ENCODE measurements around the gene PANX1. TPM values are rescaled to one million over a fixed set of nuclear protein-coding genes. Genes with fewer than 3 reads are reported as not detected.

The PANX1 gene
- total RNA-seq, 1 experiment from 2014 or later, result 21.9 TPM

GRCh38 chr11:94117197-94117574 is 11.5 kb upstream of the PANX1 start:
- ChIA-PET RAD21 (ENCODE audit: low non-redundant PET in 1 of 2, low total read pairs in 2 of 2, uncharacterized antibody in 2 of 2, unreplicated experiment in 2 of 2) (no interaction called here), CTCF (no interaction called here), POLR2A (no interaction called here)
- Histone ChIP-seq H3K9me2 (ENCODE audit: insufficient read depth) (no peaks in the 10 kb centered on the region), H3K27me3 (ENCODE audit: insufficient read depth, low read length) (0 out of 2 replicates have a peak, but pooled peaks cover 3% of the 10 kb centered on the region), H3K4me2 (ENCODE audit: low read length) (no peak overlapping the region), H4K20me1 (ENCODE audit: insufficient read depth) (no peaks in the 10 kb centered on the region), H3K36me3 (ENCODE audit: control insufficient read depth in 1 of 2, insufficient read depth in 2 of 2, low read length in 2 of 2) (no peaks in the 10 kb centered on the region), H3K4me1 (ENCODE audit: control insufficient read depth in 1 of 2, insufficient read depth in 2 of 2, low read length in 2 of 2) (no peaks in the 10 kb centered on the region), H3K4me3 (replicated peaks in 1 of 2; ENCODE audit: low read depth in 1 of 2, low read length in 2 of 2) (no peak overlapping the region), H3K9ac (ENCODE audit: low read length) (no peak overlapping the region), H3K9me3 (ENCODE audit: control insufficient read depth in 1 of 2, insufficient read depth in 1 of 2, low read depth in 1 of 2, low read length in 2 of 2) (no peaks in the 10 kb centered on the region), H2AFZ (ENCODE audit: low read depth, low read length, poor library complexity, severe bottlenecking) (no peak overlapping the region), H3K79me2 (ENCODE audit: insufficient read depth, low read length) (no peaks in the 10 kb centered on the region), H3K27ac (ENCODE audit: low read depth, low read length) (no peak overlapping the region)
- TF ChIP-seq TCF7L2 (IDR thresholded peaks at IDR 0.05; ENCODE audit: borderline replicate concordance, extremely low read depth, insufficient read depth, insufficient read length) (no peak), MAX (IDR thresholded peaks at IDR 0.05) (no peak), ELF1 (IDR thresholded peaks at IDR 0.05; ENCODE audit: borderline replicate concordance, low read depth) (no peak), RAD21 (IDR thresholded peaks at IDR 0.05; ENCODE audit: low read depth) (no peak), ZBTB33 (IDR thresholded peaks at IDR 0.05; ENCODE audit: extremely low read depth, insufficient replicate concordance, low read length) (no peak), EZH2phosphoT487 (IDR thresholded peaks at IDR 0.05; ENCODE audit: borderline replicate concordance) (no peak), SIN3A (IDR thresholded peaks at IDR 0.05; ENCODE audit: low read depth) (no peak), CTCF (IDR thresholded peaks at IDR 0.05 in 2 of 3, conservative IDR thresholded peaks at IDR 0.05 in 1 of 3; ENCODE audit: borderline replicate concordance in 1 of 3, insufficient read depth in 1 of 3, low read depth in 2 of 3, low read length in 2 of 3) (no peak), ZFX (IDR thresholded peaks at IDR 0.05) (no peak), ZNF274 (IDR thresholded peaks at IDR 0.05; ENCODE audit: low read depth, low read length) (no peak), ATF3 (IDR thresholded peaks at IDR 0.05) (no peak), CBX3 (IDR thresholded peaks at IDR 0.05; ENCODE audit: low read depth) (no peak), REST (IDR thresholded peaks at IDR 0.05; ENCODE audit: low read depth) (no peak), YY1 (IDR thresholded peaks at IDR 0.05; ENCODE audit: extremely low read depth, insufficient replicate concordance, low read depth, low read length) (no peak), SP1 (IDR thresholded peaks at IDR 0.05; ENCODE audit: low read depth) (no peak), EZH2 (IDR thresholded peaks at IDR 0.05) (no peak), EGR1 (IDR thresholded peaks at IDR 0.05; ENCODE audit: low read depth) (no peak)
- ATAC-seq, result no peak
- intact Hi-C loops (cut with micrococcal nuclease), result no loop called here
- no peak for DNase-seq (ENCODE audit: low read depth, low spot score)
- no TSS peak for BruUV-seq (replicated peaks)

Measured in HCT116 (cell line).